ENCODE data around the gene CDC26. TPM values are rescaled to one million over a fixed set of nuclear protein-coding genes. Genes with fewer than 3 reads are reported as not detected.

CDC26 gene
- total and polyA plus RNA-seq, 10 donors, result 20.6 to 42.9 (median 29.5) TPM

GRCh38 chr9:113221800-113222481 lies 53.4 kb downstream of the CDC26 start:
- H3K27ac ChIP-seq, result peak overlapping the region; percentile 72 to 95 (median 88)
- no peaks in the 10 kb centered on the region for H3K27me3 ChIP-seq (replicated peaks in 1 of 7)
- H3K36me3 ChIP-seq, result peaks cover 0 to 14% (median 0%) of the 10 kb centered on the region in 6 donors
- WGBS, 5 donors, result 18 to 27% (median 23%) methylated on average over 18 to 20 of the region's 20 CpGs
- H3K9me3 ChIP-seq, result no peaks in the 10 kb centered on the region
- no peak for DNase-seq
- H3K4me3 ChIP-seq, result peak overlapping the region; percentile 63 to 94 (median 83)
- no peak for TF ChIP-seq POLR2A (IDR thresholded peaks at IDR 0.05)
- TF ChIP-seq, protein P1, sequence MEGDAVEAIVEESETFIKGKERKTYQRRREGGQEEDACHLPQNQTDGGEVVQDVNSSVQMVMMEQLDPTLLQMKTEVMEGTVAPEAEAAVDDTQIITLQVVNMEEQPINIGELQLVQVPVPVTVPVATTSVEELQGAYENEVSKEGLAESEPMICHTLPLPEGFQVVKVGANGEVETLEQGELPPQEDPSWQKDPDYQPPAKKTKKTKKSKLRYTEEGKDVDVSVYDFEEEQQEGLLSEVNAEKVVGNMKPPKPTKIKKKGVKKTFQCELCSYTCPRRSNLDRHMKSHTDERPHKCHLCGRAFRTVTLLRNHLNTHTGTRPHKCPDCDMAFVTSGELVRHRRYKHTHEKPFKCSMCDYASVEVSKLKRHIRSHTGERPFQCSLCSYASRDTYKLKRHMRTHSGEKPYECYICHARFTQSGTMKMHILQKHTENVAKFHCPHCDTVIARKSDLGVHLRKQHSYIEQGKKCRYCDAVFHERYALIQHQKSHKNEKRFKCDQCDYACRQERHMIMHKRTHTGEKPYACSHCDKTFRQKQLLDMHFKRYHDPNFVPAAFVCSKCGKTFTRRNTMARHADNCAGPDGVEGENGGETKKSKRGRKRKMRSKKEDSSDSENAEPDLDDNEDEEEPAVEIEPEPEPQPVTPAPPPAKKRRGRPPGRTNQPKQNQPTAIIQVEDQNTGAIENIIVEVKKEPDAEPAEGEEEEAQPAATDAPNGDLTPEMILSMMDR (IDR thresholded peaks at IDR 0.05 in 8 of 11, conservative IDR thresholded peaks at IDR 0.05 in 3 of 11), result no peak
- intact Hi-C loops (cut with DNase I; ENCODE audit: low total_unique reads), result loop anchor here (10.0 kb wide), 1 partner anchor 53 kb away; the partner anchor contains the start of genes CDC26 and PRPF4
- H3K4me1 ChIP-seq, result peaks cover 20 to 91% (median 53%) of the 10 kb centered on the region in 6 donors

- intact Hi-C loops (cut with DNase I; ENCODE audit: low total_unique reads), result loop anchor here (10.0 kb wide), 1 partner anchor 54 kb away; the partner anchor contains the start of genes CDC26 and PRPF4
- peak; percentile 98 for DNase-seq
- no peaks in the 10 kb centered on the region for H3K9me3 ChIP-seq
- no peaks in the 10 kb centered on the region for H3K27me3 ChIP-seq (replicated peaks in 1 of 7)
- peak within 1 kb of the TSS; percentile 72 to 95 (median 89) for H3K27ac ChIP-seq
- H3K4me1 ChIP-seq, result peaks cover 20 to 92% (median 56%) of the 10 kb centered on the region in 6 donors
- peak within 1 kb of the TSS; percentile 63 to 94 (median 83) for H3K4me3 ChIP-seq
- TF ChIP-seq POLR2AphosphoS5 (IDR thresholded peaks at IDR 0.05), result peak; percentile 91 to 95 (median 94)
- peak in 1 of 3 donors; percentile 16 for TF ChIP-seq POLR2A (IDR thresholded peaks at IDR 0.05)
- TF ChIP-seq, protein P1 (IDR thresholded peaks at IDR 0.05 in 8 of 11, conservative IDR thresholded peaks at IDR 0.05 in 3 of 11), result peak in 2 of 11 experiments; percentile 14 to 28
- WGBS, 5 donors, result 0 to 1% (median 0%) methylated on average over 45 to 65 of the region's 65 CpGs
- peaks cover 0 to 21% (median 0%) of the 10 kb centered on the region in 6 donors for H3K36me3 ChIP-seq
These were observed 54.2 kb downstream of the CDC26 start, which contains the start of the genes FKBP15 and SLC31A1 for GRCh38 chr9:113221003-113221799. Gene FKBP15 (minus strand): TSS chr9:113221277. CDS start chr9:113221243, 34 bp downstream. Gene SLC31A1 (plus strand): TSS chr9:113221544. CDS start chr9:113256149, 34,605 bp downstream.

DNA sequence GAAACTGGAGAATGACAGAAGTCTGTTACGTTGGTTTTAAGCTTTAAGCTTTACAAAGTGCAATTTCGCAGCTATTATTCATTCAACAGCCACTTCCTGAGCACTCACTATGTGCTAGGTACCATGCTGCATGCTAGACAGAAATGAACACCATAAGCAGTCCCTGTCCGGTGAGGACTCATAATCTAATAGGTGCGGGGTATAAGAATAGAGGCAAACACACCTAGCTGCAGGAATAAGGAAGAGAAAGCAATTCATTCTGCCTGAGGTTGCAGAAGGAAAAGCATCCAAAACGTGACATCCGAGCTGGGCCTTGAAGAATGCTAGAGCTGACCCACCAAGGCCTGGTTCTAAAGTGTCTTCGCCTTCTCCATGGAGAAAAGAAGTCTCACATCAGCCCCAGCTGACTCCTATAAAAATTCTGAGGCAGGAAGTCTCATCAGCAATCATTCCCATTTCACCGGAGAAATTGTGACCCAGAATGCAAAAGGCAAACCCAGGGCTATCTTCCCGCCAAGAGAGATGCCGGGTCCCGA lies 54.8 kb downstream of the CDC26 start:
- intact Hi-C loops (cut with DNase I; ENCODE audit: low total_unique reads), result loop anchor here (10.0 kb wide), 1 partner anchor 54 kb away; the partner anchor contains the start of genes CDC26 and PRPF4
- TF ChIP-seq, protein P1 (IDR thresholded peaks at IDR 0.05 in 8 of 11, conservative IDR thresholded peaks at IDR 0.05 in 3 of 11), result no peak
- TF ChIP-seq POLR2A (IDR thresholded peaks at IDR 0.05), result no peak
- TF ChIP-seq POLR2AphosphoS5 (IDR thresholded peaks at IDR 0.05), result no peak
- H3K4me3 ChIP-seq, result peak overlapping the region; percentile 63 to 94 (median 83)
- H3K36me3 ChIP-seq, result peaks cover 0 to 21% (median 0%) of the 10 kb centered on the region in 6 donors
- no peaks in the 10 kb centered on the region for H3K9me3 ChIP-seq
- H3K4me1 ChIP-seq, result peaks cover 20 to 92% (median 59%) of the 10 kb centered on the region in 6 donors
- no peak for DNase-seq
- no peaks in the 10 kb centered on the region for H3K27me3 ChIP-seq (replicated peaks in 1 of 7)
- H3K27ac ChIP-seq, result peak overlapping the region; percentile 61 to 95 (median 89)
- 3 to 9% (median 4%) methylated on average over 9 to 11 of the region's 11 CpGs for WGBS, 5 donors
